PC-9 (cell line): ENCODE results near the gene SYMPK. TPM values are rescaled to one million over a fixed set of nuclear protein-coding genes. Genes with fewer than 3 reads are reported as not detected.

Source experiments
- BruUV-seq: library from RNA; stranded (reverse); fragments of 400-500 nt; replicated peaks from 2 replicates; lab custom pipeline; 2021; lab: Mats Ljungman, UMichigan
- CTCF ChIA-PET: fragments of 300-600 bp; sonication (Branson Sonifier 250); formaldehyde crosslinking; loops from one replicate; lab custom pipeline; 2022; ENCODE audit warnings: antibody characterized with exemption; lab: Charles Lee
- POLR2A ChIA-PET: fragments of 300-600 bp; sonication (Branson Sonifier 250); formaldehyde crosslinking; loops from one replicate; lab custom pipeline; 2022; ENCODE audit warnings: antibody characterized with exemption; ENCODE audit not compliant: unreplicated experiment; lab: Charles Lee
- DNase-seq, 2 experiments: peaks; one replicate each; pipeline versions ENCODE4 v3.0.0 to v3.0.0-alpha.2; 2015 to 2022; ENCODE audit warnings: mixed read lengths in 1 of 2
- H2AFZ ChIP-seq: fragments of 200-600 bp; sonication (generic); 2 replicates; pipeline ENCODE4 v1.8.1; 2017; ENCODE audit warnings: antibody characterized with exemption
- H3F3A ChIP-seq: fragments of 200-600 bp; sonication (generic); 2 replicates; pipeline ENCODE4 v1.8.1; 2017; ENCODE audit warnings: antibody characterized with exemption, mild to moderate bottlenecking, low read depth; ENCODE audit not compliant: insufficient read depth
- H3K27ac ChIP-seq: fragments of 200-600 bp; sonication (generic); 2 replicates; pipeline ENCODE4 v1.6.1; 2016; ENCODE audit warnings: mixed run types
- H3K27me3 ChIP-seq: fragments of 200-600 bp; sonication (generic); 2 replicates; pipeline ENCODE4 v1.6.1; 2016; ENCODE audit warnings: low read depth, mixed run types; ENCODE audit not compliant: insufficient read depth
- H3K36me3 ChIP-seq: fragments of 200-600 bp; sonication (generic); 2 replicates; pipeline ENCODE4 v1.6.1; 2016; ENCODE audit warnings: low read depth, mixed run types
- H3K4me1 ChIP-seq: fragments of 200-600 bp; sonication (generic); replicated peaks from 2 replicates; pipeline ENCODE4 v1.6.1; 2016; ENCODE audit warnings: mixed run types; ENCODE audit not compliant: insufficient read depth
- H3K4me2 ChIP-seq: fragments of 200-600 bp; sonication (generic); 2 replicates; pipeline ENCODE4 v1.6.1; 2017; ENCODE audit warnings: mixed run types
- H3K4me3 ChIP-seq: fragments of 200-600 bp; sonication (generic); 2 replicates; pipeline ENCODE4 v1.6.1; 2016; ENCODE audit warnings: mixed run types
- H3K79me2 ChIP-seq: fragments of 200-600 bp; sonication (generic); 2 replicates; pipeline ENCODE4 v1.6.1; 2017; ENCODE audit warnings: low read depth, mixed run types
- H3K9me2 ChIP-seq: fragments of 200-600 bp; sonication (generic); 2 replicates; pipeline ENCODE4 v1.8.1; 2017; ENCODE audit warnings: mild to moderate bottlenecking; ENCODE audit not compliant: insufficient read depth
- H3K9me3 ChIP-seq: fragments of 200-600 bp; sonication (generic); 2 replicates; pipeline ENCODE4 v1.8.1; 2016; ENCODE audit warnings: low read depth; ENCODE audit not compliant: insufficient read depth
- H4K20me1 ChIP-seq: fragments of 200-600 bp; sonication (generic); 2 replicates; pipeline ENCODE4 v1.8.1; 2017; ENCODE audit not compliant: insufficient read depth
- EZH2 ChIP-seq: fragments of 200-600 bp; sonication (generic); IDR thresholded peaks from 2 replicates; pipeline ENCODE4 v1.8.0; 2017; ENCODE audit warnings: antibody characterized with exemption, low read depth
- intact Hi-C: fragments of 100-400 bp; cut with micrococcal nuclease; formaldehyde crosslinking; loops from one replicate; pipeline ENCODE4 v1.10.0; 2022; ENCODE audit not compliant: unreplicated experiment
- total RNA-seq: library from RNA; stranded (reverse); gene quantifications from 2 replicates; pipeline ENCODE4 v1.2.3, GENCODE V29; 2021
- TF ChIP-seq, protein P1 (sequence below): fragments of 200-600 bp; sonication (generic); conservative IDR thresholded peaks from 2 replicates; pipeline ENCODE4 v1.6.1; 2017; ENCODE audit warnings: mixed run types, antibody characterized with exemption, mild to moderate bottlenecking, moderate library complexity

SYMPK gene
- total RNA-seq, 1 experiment from 2014 or later = 85.5 TPM

GRCh38 chr19:45815481-45816216 is 47.3 kb downstream of the SYMPK start:
- Histone ChIP-seq H3K4me2 (no peak overlapping the region), H3F3A (peaks cover 31% of the 10 kb centered on the region), H4K20me1 (peaks cover 4% of the 10 kb centered on the region; the same call in 1 of the 2 replicates), H3K4me3 (no peak overlapping the region), H2AFZ (no peak overlapping the region), H3K27ac (no peak overlapping the region), H3K4me1 (no peaks in the 10 kb centered on the region), H3K36me3 (no peaks in the 10 kb centered on the region), H3K9me2 (no peaks in the 10 kb centered on the region), H3K79me2 (no peaks in the 10 kb centered on the region), H3K9me3 (no peaks in the 10 kb centered on the region), H3K27me3 (no peaks in the 10 kb centered on the region)
- ChIA-PET CTCF (interaction anchor here (1.5 kb wide), 1 partner anchor 46 kb away, joined by 10 read pairs; no protein-coding TSS in a partner anchor), POLR2A (no interaction called here)
- no TSS peak for BruUV-seq
- intact Hi-C loops = loop anchor here (2.0 kb wide), 2 partner anchors 213 to 261 kb away; no protein-coding TSS in a partner anchor
- no peak for DNase-seq
- TF ChIP-seq EZH2 = no peak
- TF ChIP-seq, protein P1, sequence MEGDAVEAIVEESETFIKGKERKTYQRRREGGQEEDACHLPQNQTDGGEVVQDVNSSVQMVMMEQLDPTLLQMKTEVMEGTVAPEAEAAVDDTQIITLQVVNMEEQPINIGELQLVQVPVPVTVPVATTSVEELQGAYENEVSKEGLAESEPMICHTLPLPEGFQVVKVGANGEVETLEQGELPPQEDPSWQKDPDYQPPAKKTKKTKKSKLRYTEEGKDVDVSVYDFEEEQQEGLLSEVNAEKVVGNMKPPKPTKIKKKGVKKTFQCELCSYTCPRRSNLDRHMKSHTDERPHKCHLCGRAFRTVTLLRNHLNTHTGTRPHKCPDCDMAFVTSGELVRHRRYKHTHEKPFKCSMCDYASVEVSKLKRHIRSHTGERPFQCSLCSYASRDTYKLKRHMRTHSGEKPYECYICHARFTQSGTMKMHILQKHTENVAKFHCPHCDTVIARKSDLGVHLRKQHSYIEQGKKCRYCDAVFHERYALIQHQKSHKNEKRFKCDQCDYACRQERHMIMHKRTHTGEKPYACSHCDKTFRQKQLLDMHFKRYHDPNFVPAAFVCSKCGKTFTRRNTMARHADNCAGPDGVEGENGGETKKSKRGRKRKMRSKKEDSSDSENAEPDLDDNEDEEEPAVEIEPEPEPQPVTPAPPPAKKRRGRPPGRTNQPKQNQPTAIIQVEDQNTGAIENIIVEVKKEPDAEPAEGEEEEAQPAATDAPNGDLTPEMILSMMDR = no peak

GRCh38 chr19:45814851-45815480 is 48.0 kb downstream of the SYMPK start, which contains the start of gene RSPH6A:
TSS of gene RSPH6A (minus strand) at chr19:45815308. CDS start at chr19:45815176, 132 bp downstream.
- Histone ChIP-seq H3K4me3 (no peak within 1 kb of the TSS), H3K27ac (no peak within 1 kb of the TSS), H3K9me3 (no peaks in the 10 kb centered on the region), H3K9me2 (no peaks in the 10 kb centered on the region), H3K4me1 (peaks cover under 1% of the 10 kb centered on the region; the same call in 1 of the 2 replicates), H3K4me2 (no peak within 1 kb of the TSS), H3K79me2 (no peaks in the 10 kb centered on the region), H3K36me3 (no peaks in the 10 kb centered on the region), H3F3A (peaks cover 31% of the 10 kb centered on the region), H3K27me3 (no peaks in the 10 kb centered on the region), H4K20me1 (peaks cover 4% of the 10 kb centered on the region; the same call in 1 of the 2 replicates), H2AFZ (no peak within 1 kb of the TSS)
- ChIA-PET POLR2A (no interaction called here), CTCF (interaction anchor here (0.5 to 1.5 kb wide), 2 partner anchors 45 to 140 kb away, joined by 4 to 10 read pairs; no protein-coding TSS in a partner anchor)
- intact Hi-C loops = no loop called here
- DNase-seq = peak in 1 of 2 experiments; percentile 6
- no peak for TF ChIP-seq EZH2
- TF ChIP-seq, protein P1 = no peak
- BruUV-seq = no TSS peak

- POLR2A ChIA-PET = no interaction called here
- intact Hi-C loops = no loop called here
Measured at GRCh38 chr19:45814166-45814780, 48.7 kb downstream of the SYMPK start.

More at GRCh38 chr19:45814166-45814780, 48.7 kb downstream of the SYMPK start:
- H3K36me3 ChIP-seq = no peaks in the 10 kb centered on the region
- H3K4me2 ChIP-seq = no peak overlapping the region
- no peak overlapping the region for H2AFZ ChIP-seq
- peaks cover 31% of the 10 kb centered on the region for H3F3A ChIP-seq
- no peaks in the 10 kb centered on the region for H3K9me3 ChIP-seq
- H3K9me2 ChIP-seq = no peaks in the 10 kb centered on the region
- H4K20me1 ChIP-seq = peaks cover 4% of the 10 kb centered on the region; the same call in 1 of the 2 replicates
- H3K4me3 ChIP-seq = no peak overlapping the region
- H3K79me2 ChIP-seq = no peaks in the 10 kb centered on the region
- no TSS peak for BruUV-seq
- TF ChIP-seq, protein P1 = no peak
- no peak for TF ChIP-seq EZH2
- DNase-seq = no peak
- CTCF ChIA-PET = interaction anchor here (1.5 kb wide), 1 partner anchor 44 kb away, joined by 10 read pairs; no protein-coding TSS in a partner anchor
- H3K4me1 ChIP-seq = peaks cover 7% of the 10 kb centered on the region
- H3K27me3 ChIP-seq = no peaks in the 10 kb centered on the region
- H3K27ac ChIP-seq = no peak overlapping the region
